ENCODE results near the gene EEA1. TPM values are rescaled to one million over a fixed set of nuclear protein-coding genes. Genes with fewer than 3 reads are reported as not detected.

The EEA1 gene
- total and polyA plus RNA-seq, 2 of the 4 experiments (the other 2 are of a cell fraction): 4.6 to 12.5 TPM

DNA sequence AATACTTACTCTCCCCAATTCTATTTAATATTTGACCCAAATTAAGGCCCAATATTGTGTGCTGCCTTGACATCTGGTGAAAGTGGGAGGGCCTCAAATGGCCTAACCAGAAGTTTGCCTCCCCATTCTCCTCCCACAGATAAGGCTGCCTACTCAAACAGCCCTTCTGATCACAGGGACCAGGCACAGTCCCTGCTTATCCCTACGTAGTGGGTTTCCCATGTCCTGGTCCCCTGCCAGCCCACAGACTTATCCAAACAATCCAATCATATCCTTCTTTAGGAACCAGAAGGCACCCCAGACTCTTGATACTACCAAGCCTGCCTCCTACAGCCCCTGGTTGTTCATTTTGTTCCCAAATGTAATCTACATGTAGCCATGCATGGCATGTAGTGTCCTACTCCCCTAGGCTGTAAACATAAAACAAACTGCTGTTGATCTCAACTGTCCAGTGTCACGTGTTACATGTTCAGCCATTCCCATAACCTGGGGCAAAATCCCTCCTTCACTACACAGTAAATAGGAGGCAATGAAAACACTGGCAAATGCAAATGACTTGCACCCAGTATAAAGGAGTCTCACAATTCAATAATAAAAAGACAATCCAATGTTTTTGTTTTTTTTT is 49.3 kb downstream of the EEA1 start:
- Histone ChIP-seq H3K4me2 (ENCODE audit: low read depth, low read length) (no peak overlapping the region), H3K27ac (ENCODE audit: insufficient read depth, low read length) (no peak overlapping the region), H3K18ac (ENCODE audit: low read depth, low read length) (no peak overlapping the region), H2BK120ac (ENCODE audit: low read depth, low read length) (no peak overlapping the region), H2AK9ac (replicated peaks; ENCODE audit: low read depth, low read length, poor library complexity) (no peak overlapping the region), H3K4ac (ENCODE audit: low read depth, low read length) (no peak overlapping the region), H3K14ac (replicated peaks; ENCODE audit: low read depth, low read length) (no peak overlapping the region), H3K4me3 (ENCODE audit: insufficient read depth, low read depth, low read length) (no peak overlapping the region), H2BK15ac (ENCODE audit: low read depth, low read length) (no peak overlapping the region), H3K23ac (ENCODE audit: low read depth, low read length) (no peak overlapping the region), H4K91ac (ENCODE audit: insufficient read depth, low read depth, low read length) (no peak overlapping the region), H2BK20ac (ENCODE audit: low read depth, low read length) (no peak overlapping the region), H3K56ac (ENCODE audit: extremely low read depth, insufficient read depth, low read length) (no peak overlapping the region), H2AFZ (replicated peaks; ENCODE audit: low read length, poor library complexity) (no peak overlapping the region), H3K79me1 (ENCODE audit: low read depth in 1 of 2, low read length in 2 of 2) (peaks cover 43 to 65% of the 10 kb centered on the region in 2 experiments), H2BK5ac (ENCODE audit: low read depth, low read length, poor library complexity, severe bottlenecking) (no peak overlapping the region), H4K5ac (ENCODE audit: low read depth, low read length) (no peak overlapping the region), H3K36me3 (ENCODE audit: control insufficient read depth, insufficient read depth, low read length) (peaks cover 16% of the 10 kb centered on the region), H4K20me1 (ENCODE audit: insufficient read depth, low read length) (peaks cover 11% of the 10 kb centered on the region; the same call in 1 of the 2 replicates), H3K4me1 (ENCODE audit: control insufficient read depth, insufficient read depth, low read length) (no peaks in the 10 kb centered on the region), H3K27me3 (ENCODE audit: control insufficient read depth, insufficient read depth, low read length) (no peaks in the 10 kb centered on the region), H4K8ac (ENCODE audit: low read depth in 2 of 2, low read length in 2 of 2) (no peak overlapping the region), H3K9me3 (ENCODE audit: control insufficient read depth, insufficient read depth, low read length) (no peaks in the 10 kb centered on the region), H2AK5ac (ENCODE audit: low read depth, low read length) (no peak overlapping the region), H3K9ac (ENCODE audit: low read depth, low read length) (no peak overlapping the region), H3K9me1 (ENCODE audit: insufficient read depth, low read length) (peaks cover 3% of the 10 kb centered on the region; the same call in 1 of the 2 replicates)
- dilution Hi-C loops (cut with HindIII; ENCODE audit: low sequenced_read_pairs, unreplicated experiment) (no loop called here), intact Hi-C loops (cut with micrococcal nuclease) (no loop called here), in situ Hi-C loops (cut with MboI; ENCODE audit: low sequenced_read_pairs) (no loop called here)
- no peak for ATAC-seq (ENCODE audit: low read depth)
- 100% methylated on average over 1 of the region's 2 CpGs; no CpG with 5 or more reads in 1 of the 2 experiments for WGBS, 2 experiments (ENCODE audit: extremely low coverage in 2 of 2, insufficient read length in 1 of 2)
- BruUV-seq (replicated peaks): no TSS peak
- TF ChIP-seq CEBPB (IDR thresholded peaks at IDR 0.05; ENCODE audit: low read depth, low read length) (no peak), NFE2L2 (IDR thresholded peaks at IDR 0.05; ENCODE audit: low read depth, low read length) (no peak), RAD21 (IDR thresholded peaks at IDR 0.05; ENCODE audit: low read length) (no peak), MXI1 (IDR thresholded peaks at IDR 0.05; ENCODE audit: borderline replicate concordance, low read depth, low read length) (no peak), RCOR1 (IDR thresholded peaks at IDR 0.05; ENCODE audit: insufficient replicate concordance, low read length) (no peak)
- TF ChIP-seq, protein P1, sequence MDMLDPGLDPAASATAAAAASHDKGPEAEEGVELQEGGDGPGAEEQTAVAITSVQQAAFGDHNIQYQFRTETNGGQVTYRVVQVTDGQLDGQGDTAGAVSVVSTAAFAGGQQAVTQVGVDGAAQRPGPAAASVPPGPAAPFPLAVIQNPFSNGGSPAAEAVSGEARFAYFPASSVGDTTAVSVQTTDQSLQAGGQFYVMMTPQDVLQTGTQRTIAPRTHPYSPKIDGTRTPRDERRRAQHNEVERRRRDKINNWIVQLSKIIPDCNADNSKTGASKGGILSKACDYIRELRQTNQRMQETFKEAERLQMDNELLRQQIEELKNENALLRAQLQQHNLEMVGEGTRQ (IDR thresholded peaks at IDR 0.05; ENCODE audit: low read depth, low read length): no peak
- TF ChIP-seq, protein P2, sequence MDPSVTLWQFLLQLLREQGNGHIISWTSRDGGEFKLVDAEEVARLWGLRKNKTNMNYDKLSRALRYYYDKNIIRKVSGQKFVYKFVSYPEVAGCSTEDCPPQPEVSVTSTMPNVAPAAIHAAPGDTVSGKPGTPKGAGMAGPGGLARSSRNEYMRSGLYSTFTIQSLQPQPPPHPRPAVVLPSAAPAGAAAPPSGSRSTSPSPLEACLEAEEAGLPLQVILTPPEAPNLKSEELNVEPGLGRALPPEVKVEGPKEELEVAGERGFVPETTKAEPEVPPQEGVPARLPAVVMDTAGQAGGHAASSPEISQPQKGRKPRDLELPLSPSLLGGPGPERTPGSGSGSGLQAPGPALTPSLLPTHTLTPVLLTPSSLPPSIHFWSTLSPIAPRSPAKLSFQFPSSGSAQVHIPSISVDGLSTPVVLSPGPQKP (IDR thresholded peaks at IDR 0.05; ENCODE audit: borderline replicate concordance, low read depth, low read length): no peak
- DNase-seq: no peak
- POLR2A ChIA-PET (ENCODE audit: unreplicated experiment): no interaction called here
- CTCF ChIA-PET: interaction anchor here (0.7 kb wide), 1 partner anchor 685 kb away, joined by 3 read pairs; no protein-coding TSS in a partner anchor
